IgD-negative memory B cell (primary cell): ENCODE measurements around the gene INHA. TPM values are rescaled to one million over a fixed set of nuclear protein-coding genes. Genes with fewer than 3 reads are reported as not detected.

Experiments
- H3K27ac Mint-ChIP-seq, 3 donors: one replicate each; pipeline ENCODE4 v1.8.0; 2020 to 2022; ENCODE audit warnings: mild to moderate bottlenecking in 3 of 3, mixed read lengths in 3 of 3, moderate library complexity in 1 of 3
- H3K27me3 Mint-ChIP-seq: one replicate; pipeline ENCODE4 v1.8.0; 2021; ENCODE audit warnings: mixed read lengths
- H3K36me3 Mint-ChIP-seq: one replicate; pipeline ENCODE4 v1.8.0; 2020; ENCODE audit warnings: mild to moderate bottlenecking, mixed read lengths
- H3K4me1 Mint-ChIP-seq, 3 donors: one replicate each; pipeline ENCODE4 v1.8.0; 2020 to 2022; ENCODE audit warnings: mixed read lengths in 3 of 3, mild to moderate bottlenecking in 1 of 3
- H3K4me3 Mint-ChIP-seq, 4 donors: one replicate each; pipeline ENCODE4 v1.8.0; 2020 to 2022; ENCODE audit warnings: mild to moderate bottlenecking in 4 of 4, mixed read lengths in 4 of 4, moderate library complexity in 3 of 4
- H3K9me3 Mint-ChIP-seq, 3 donors: one replicate each; pipeline ENCODE4 v1.8.0; 2020 to 2021; ENCODE audit warnings: mixed read lengths in 3 of 3, mild to moderate bottlenecking in 1 of 3
- polyA plus RNA-seq: library from polyadenylated mRNA; unstranded; fragments of 300-500 nt; fragmentation: Illumina TruSeq; gene quantifications from one replicate; pipeline ENCODE4 v1.2.3, GENCODE V29; 2021

Gene INHA
- polyA plus RNA-seq, 1 donor from 2014 or later: not detected

GRCh38 chr2:219548990-219549389, 23.1 kb upstream of the INHA start:
- Mint-ChIP-seq H3K27ac (no peak overlapping the region), H3K4me3 (no peak overlapping the region), H3K4me1 (peaks cover 4 to 10% (median 5%) of the 10 kb centered on the region in 3 donors), H3K36me3 (peaks cover 2% of the 10 kb centered on the region), H3K27me3 (peaks cover 57% of the 10 kb centered on the region), H3K9me3 (no peaks in the 10 kb centered on the region)

GRCh38 chr2:219549619-219550018, 22.5 kb upstream of the INHA start:
- Mint-ChIP-seq H3K4me1 (peaks cover 1 to 4% (median 2%) of the 10 kb centered on the region in 3 donors), H3K27me3 (peaks cover 59% of the 10 kb centered on the region), H3K36me3 (peaks cover 2% of the 10 kb centered on the region), H3K27ac (no peak overlapping the region), H3K4me3 (no peak overlapping the region), H3K9me3 (no peaks in the 10 kb centered on the region)

- Mint-ChIP-seq H3K27ac (peak overlapping the region in 2 of 3 donors; percentile 5 to 10), H3K27me3 (peaks cover 58% of the 10 kb centered on the region), H3K4me3 (peak overlapping the region in 3 of 4 donors; percentile 17 to 87 (median 59)), H3K4me1 (peaks cover 0 to 2% (median 1%) of the 10 kb centered on the region in 3 donors), H3K9me3 (no peaks in the 10 kb centered on the region), H3K36me3 (peaks cover 2% of the 10 kb centered on the region)
Observed at GRCh38 chr2:219551441-219552381, 20.4 kb upstream of the INHA start.

GRCh38 chr2:219552382-219553167, 19.5 kb upstream of the INHA start:
- Mint-ChIP-seq H3K27me3 (peaks cover 52% of the 10 kb centered on the region), H3K4me1 (peaks cover 0 to 2% (median 1%) of the 10 kb centered on the region in 3 donors), H3K36me3 (peaks cover 2% of the 10 kb centered on the region), H3K4me3 (peak overlapping the region; percentile 17 to 87 (median 54)), H3K27ac (peak overlapping the region in 2 of 3 donors; percentile 5 to 10), H3K9me3 (no peaks in the 10 kb centered on the region)

GRCh38 chr2:219553168-219553417, 19.0 kb upstream of the INHA start:
- Mint-ChIP-seq H3K36me3 (peaks cover 2% of the 10 kb centered on the region), H3K27me3 (peaks cover 49% of the 10 kb centered on the region), H3K4me3 (peak overlapping the region in 3 of 4 donors; percentile 48 to 77 (median 51)), H3K4me1 (peaks cover 0 to 2% (median 1%) of the 10 kb centered on the region in 3 donors), H3K27ac (peak overlapping the region in 1 of 3 donors; percentile 31), H3K9me3 (no peaks in the 10 kb centered on the region)

GRCh38 chr2:219553463-219553963, 18.6 kb upstream of the INHA start:
- Mint-ChIP-seq H3K4me3 (peak overlapping the region in 3 of 4 donors; percentile 35 to 77 (median 48)), H3K27ac (peak overlapping the region in 1 of 3 donors; percentile 31), H3K27me3 (peaks cover 49% of the 10 kb centered on the region), H3K9me3 (no peaks in the 10 kb centered on the region), H3K36me3 (peaks cover 2% of the 10 kb centered on the region), H3K4me1 (peaks cover 0 to 2% (median 1%) of the 10 kb centered on the region in 3 donors)

- Mint-ChIP-seq H3K9me3 (no peaks in the 10 kb centered on the region), H3K4me3 (no peak overlapping the region), H3K36me3 (peaks cover under 1% of the 10 kb centered on the region), H3K27ac (no peak overlapping the region), H3K4me1 (peaks cover 0 to 2% (median 1%) of the 10 kb centered on the region in 3 donors), H3K27me3 (peaks cover 47% of the 10 kb centered on the region)
Observed at GRCh38 chr2:219554350-219554749, 17.8 kb upstream of the INHA start.

GRCh38 chr2:219555956-219556355, 16.2 kb upstream of the INHA start:
- no peaks in the 10 kb centered on the region for H3K9me3 Mint-ChIP-seq
- H3K27me3 Mint-ChIP-seq: peaks cover 36% of the 10 kb centered on the region
- no peak overlapping the region for H3K27ac Mint-ChIP-seq
- H3K36me3 Mint-ChIP-seq: no peaks in the 10 kb centered on the region
- H3K4me1 Mint-ChIP-seq: peaks cover 0 to 1% (median under 1%) of the 10 kb centered on the region in 3 donors
- H3K4me3 Mint-ChIP-seq: no peak overlapping the region

GRCh38 chr2:219556413-219556812, 15.7 kb upstream of the INHA start:
- Mint-ChIP-seq H3K27me3 (peaks cover 31% of the 10 kb centered on the region), H3K4me3 (no peak overlapping the region), H3K9me3 (no peaks in the 10 kb centered on the region), H3K27ac (no peak overlapping the region), H3K4me1 (no peaks in the 10 kb centered on the region), H3K36me3 (no peaks in the 10 kb centered on the region)

- peaks cover 31% of the 10 kb centered on the region for H3K27me3 Mint-ChIP-seq
- H3K36me3 Mint-ChIP-seq: no peaks in the 10 kb centered on the region
- no peak overlapping the region for H3K27ac Mint-ChIP-seq
- no peak overlapping the region for H3K4me3 Mint-ChIP-seq
- H3K4me1 Mint-ChIP-seq: no peaks in the 10 kb centered on the region
- no peaks in the 10 kb centered on the region for H3K9me3 Mint-ChIP-seq
Observed at GRCh38 chr2:219557320-219557719, 14.8 kb upstream of the INHA start.

- no peak overlapping the region for H3K4me3 Mint-ChIP-seq
- H3K27ac Mint-ChIP-seq: peak overlapping the region in 1 of 3 donors; percentile 50
- peaks cover 33% of the 10 kb centered on the region for H3K27me3 Mint-ChIP-seq
- no peaks in the 10 kb centered on the region for H3K36me3 Mint-ChIP-seq
- no peaks in the 10 kb centered on the region for H3K4me1 Mint-ChIP-seq
- no peaks in the 10 kb centered on the region for H3K9me3 Mint-ChIP-seq
Observed at GRCh38 chr2:219557791-219558785, 14.0 kb upstream of the INHA start.

GRCh38 chr2:219559156-219559915, 12.8 kb upstream of the INHA start:
- H3K4me3 Mint-ChIP-seq: no peak overlapping the region
- no peaks in the 10 kb centered on the region for H3K4me1 Mint-ChIP-seq
- H3K36me3 Mint-ChIP-seq: no peaks in the 10 kb centered on the region
- H3K27me3 Mint-ChIP-seq: peaks cover 26% of the 10 kb centered on the region
- no peak overlapping the region for H3K27ac Mint-ChIP-seq
- peaks cover 0 to under 1% (median 0%) of the 10 kb centered on the region in 3 donors for H3K9me3 Mint-ChIP-seq

- Mint-ChIP-seq H3K4me1 (no peaks in the 10 kb centered on the region), H3K9me3 (peaks cover 0 to 3% (median 0%) of the 10 kb centered on the region in 3 donors), H3K4me3 (no peak overlapping the region), H3K27me3 (peaks cover 23% of the 10 kb centered on the region), H3K27ac (no peak overlapping the region), H3K36me3 (no peaks in the 10 kb centered on the region)
Observed at GRCh38 chr2:219560037-219560892, 11.8 kb upstream of the INHA start.
